Measurements from ENCODE around the gene ULK2.

GRCh38 chr17:19743101-19744100 is 124.3 kb downstream of the ULK2 start:
- TF ChIP-seq POLR2A (IDR thresholded peaks at IDR 0.05; ENCODE audit: low read depth, low read length), result no peak
- no peak for TF ChIP-seq TAF1 (IDR thresholded peaks at IDR 0.05; ENCODE audit: borderline replicate concordance, low read depth, low read length)
